HG03097 (cell line): ENCODE results near the gene RIBC2.
"Not testable (repeated sequence)": the region's sequence is repeated elsewhere in the genome, so short reads cannot be mapped to it uniquely, and the experiment has no call there.

Source experiments
- ATAC-seq: cut with Tn5 transposase; IDR thresholded peaks from one replicate; pipeline ENCODE4 v1.9.1; 2021; ENCODE audit not compliant: unreplicated experiment, low FRiP score

RIBC2 gene

DNA sequence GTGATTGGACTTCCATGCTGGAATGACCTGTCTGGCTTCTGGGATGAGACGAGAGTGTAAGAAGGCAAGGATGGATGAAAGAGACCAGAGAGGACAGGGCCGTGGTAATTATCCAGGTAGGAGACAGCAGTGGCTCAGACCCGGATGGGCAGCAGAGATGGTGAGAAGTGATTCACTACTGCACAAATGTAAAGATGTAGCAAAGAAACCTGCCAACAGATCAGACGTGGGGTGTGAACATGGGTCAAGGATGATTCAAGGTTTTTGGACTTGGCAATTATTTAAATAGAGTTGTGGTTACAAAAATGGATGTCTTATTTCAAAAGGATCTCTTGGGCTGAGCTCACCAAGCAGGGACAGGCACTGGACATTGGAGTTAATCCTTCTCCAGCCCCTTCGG, 32.7 kb downstream of the RIBC2 start:
- no peak for ATAC-seq

DNA sequence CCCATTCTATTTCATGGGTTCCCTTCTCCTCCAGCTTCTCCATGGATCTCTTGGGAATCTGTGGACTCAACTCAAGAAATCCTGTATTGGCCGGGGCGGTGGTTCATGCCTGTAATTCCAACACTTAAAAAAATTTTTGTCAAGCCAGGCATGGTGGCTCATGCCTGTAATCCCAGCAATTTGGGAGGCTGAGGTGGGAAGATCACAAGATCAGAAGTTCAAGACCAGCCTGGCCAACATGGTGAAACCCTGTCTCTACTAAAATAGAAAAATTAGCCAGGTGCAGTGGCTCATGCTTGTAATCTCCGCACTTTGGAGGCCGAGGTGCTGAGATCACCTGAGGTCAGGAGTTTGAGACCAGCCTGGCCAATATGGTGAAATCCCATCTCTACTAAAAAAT, 34.1 kb downstream of the RIBC2 start:
- ATAC-seq = not testable (repeated sequence)

DNA sequence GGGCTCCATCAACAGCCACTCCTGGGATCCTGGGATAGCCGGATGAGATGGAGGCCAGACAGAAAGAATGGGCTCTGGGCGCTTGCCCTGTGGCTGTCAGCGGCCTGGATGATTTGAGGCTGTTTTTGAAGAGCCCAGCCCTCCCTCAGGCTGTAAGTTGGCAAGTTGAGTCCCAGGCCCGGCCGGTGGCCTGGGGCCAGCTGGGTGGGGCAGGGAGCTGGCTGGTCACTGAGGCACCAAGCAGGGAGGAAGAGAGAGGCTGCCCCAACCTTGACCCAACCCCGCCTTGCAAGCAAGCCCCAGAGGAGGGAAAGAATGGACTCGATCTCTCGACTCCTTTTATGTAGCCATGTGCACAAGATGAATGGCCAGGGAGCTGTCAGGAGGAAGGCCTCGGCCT, 34.9 kb downstream of the RIBC2 start:
- ATAC-seq = no peak

DNA sequence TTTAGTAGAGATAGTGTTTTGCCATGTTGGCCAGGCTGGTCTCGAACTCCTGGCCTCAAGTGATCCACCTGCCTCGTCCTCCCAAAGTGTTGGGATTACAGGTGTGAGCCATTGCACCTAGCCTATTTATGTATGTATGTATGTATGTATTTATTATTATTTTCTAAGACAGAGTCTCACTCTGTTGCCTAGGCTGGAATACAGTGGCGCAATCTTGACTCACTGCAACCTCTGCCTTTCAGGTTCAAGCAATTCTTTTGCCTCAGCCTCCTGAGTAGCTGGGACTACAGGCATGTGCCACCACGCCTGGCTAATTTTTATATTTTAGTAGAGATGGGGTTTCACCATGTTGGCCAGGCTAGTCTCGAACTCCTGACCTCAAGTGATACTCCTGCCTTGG, 35.9 kb downstream of the RIBC2 start:
- ATAC-seq = not testable (repeated sequence)

DNA sequence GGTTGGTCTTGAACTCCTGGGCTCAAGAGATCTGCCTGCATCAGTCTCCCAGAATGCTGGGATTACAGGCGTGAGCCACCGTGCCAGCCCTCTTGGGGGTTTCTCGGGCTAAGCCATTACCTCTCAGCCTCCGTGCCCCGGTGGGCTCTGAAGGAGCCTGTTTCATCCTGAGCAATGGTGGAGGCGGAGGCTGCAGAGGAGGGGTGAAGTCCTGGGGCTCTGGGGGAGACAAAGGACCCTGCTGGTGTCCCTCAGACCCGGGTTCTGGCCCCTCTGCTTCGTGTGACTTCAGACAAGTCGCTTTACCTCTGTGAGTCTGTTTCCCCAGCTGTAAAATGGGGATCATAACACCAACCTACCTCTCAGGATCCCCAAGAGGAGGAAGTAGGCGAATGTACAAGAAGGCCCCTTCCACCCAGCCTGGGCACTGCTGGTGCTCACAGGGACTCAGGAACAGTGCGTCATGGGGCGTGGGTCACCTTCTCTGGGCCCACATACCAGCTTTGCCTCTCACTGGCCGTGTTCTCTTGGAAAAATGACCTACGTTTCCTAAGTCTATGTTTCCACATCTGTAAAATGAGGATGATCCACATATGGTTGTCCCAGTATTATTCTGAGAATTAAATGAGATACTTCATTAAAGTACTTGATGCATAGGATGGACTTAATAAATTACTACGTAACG, 36.8 kb downstream of the RIBC2 start:
- no peak for ATAC-seq

DNA sequence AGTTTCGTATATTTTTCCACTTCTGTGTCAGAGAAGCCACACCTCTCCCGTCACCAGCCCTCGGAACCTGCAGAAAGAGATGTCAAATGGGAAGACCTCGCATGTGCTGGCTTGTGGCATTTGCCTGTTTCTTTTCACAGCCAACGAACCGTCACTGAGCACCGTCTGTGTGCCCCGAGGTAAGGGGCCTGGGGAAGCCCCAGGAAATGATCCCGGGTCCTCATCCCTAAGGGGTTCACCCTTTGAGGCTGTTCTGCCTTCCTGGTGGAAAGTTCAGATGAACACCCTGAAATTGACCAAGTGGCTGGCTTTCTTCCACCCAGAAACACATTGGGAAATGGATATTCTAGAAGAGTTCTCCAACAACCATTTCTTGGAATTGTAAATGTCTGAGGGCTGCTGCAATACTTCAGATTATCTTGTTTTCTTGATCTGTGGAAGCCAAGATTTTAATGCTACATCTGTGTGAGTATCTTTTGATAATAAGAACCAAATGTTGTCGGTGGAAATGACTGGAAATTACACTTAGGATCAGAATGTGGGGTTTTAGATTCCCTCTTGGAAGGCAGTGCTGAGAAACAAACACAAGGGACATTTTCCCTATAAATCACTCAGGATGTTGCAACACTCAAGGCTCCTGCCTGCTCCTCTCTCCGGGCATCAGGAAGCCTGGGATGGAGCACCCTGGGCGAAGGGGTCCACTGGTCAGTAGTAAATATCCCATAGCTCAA, 37.6 kb downstream of the RIBC2 start:
- no peak for ATAC-seq

DNA sequence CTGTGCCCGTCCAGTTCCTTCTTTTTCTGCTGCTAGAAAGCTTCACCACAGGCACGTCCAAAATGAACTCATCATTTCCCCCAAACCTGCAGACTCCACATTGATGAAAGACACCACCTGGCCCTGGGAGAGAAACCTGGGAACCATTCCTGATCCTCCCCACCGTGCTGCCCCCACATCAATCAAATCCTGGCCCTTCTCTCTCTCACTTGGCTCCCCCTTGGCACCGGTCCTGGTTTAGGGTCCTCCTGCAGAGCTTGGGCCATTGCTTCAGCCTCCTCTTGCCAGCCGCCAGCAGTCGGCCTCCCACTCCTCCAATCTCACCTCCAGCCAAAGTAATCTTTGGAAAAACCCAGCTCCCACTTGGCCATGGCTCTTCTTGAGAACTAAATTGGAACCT, 38.5 kb downstream of the RIBC2 start:
- no peak for ATAC-seq

DNA sequence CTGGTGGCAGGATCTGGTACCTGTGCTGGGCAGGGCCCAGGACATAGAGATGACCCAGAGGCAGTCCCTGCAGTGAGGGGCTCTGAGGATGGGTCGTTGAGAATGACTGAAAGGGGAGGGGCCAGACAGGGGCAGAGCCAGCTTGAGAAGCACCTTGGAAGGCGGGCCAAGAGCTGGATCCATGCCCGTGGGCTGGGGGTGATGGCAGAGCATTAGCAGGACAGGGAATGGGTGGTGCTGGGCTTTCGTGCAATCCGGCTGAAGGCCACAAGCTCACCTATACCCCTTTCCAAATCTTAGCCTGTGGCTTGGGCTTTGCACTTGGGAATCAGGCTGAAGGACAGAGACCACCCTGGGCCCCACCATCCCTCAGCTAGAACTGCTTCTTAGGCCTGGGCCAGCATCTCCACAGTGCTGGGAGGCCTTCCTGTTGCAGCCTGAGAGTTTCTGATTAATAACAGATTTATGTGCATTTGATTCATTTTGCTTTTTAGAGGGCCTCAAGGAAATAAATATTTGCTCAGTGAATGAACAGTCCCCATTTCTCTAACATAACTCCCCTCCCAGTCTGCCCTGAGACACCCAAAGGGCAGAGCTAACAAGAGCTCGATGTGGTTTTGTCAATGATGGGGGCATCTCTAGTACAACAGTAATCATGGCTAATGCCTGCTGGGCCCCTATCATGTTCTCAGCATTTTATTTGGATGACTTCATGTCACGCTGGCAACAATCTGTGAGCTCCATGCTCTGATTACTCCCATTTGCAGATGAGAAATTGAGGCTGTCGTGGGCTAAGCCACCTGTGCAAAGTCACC, 39.3 kb downstream of the RIBC2 start:
- ATAC-seq = no peak

DNA sequence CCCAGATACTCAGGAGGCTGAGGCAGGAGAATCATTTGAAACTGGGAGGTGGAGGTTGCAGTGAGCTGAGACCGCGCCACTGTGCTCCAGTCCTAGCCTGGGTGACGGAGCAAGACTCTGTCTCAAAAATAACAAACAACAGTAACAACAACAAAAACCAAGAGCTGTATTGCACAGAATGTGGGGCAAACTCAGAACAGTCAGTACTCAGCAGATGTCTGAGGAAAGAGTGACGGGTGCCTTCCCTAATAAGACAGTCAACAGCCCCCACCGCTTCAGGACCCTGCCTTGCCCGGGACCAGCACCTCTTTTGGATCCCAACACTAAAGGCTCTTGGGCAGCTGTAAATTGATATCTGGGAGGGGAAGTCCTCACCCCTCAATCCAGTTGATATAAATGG, 40.3 kb downstream of the RIBC2 start:
- ATAC-seq = no peak

DNA sequence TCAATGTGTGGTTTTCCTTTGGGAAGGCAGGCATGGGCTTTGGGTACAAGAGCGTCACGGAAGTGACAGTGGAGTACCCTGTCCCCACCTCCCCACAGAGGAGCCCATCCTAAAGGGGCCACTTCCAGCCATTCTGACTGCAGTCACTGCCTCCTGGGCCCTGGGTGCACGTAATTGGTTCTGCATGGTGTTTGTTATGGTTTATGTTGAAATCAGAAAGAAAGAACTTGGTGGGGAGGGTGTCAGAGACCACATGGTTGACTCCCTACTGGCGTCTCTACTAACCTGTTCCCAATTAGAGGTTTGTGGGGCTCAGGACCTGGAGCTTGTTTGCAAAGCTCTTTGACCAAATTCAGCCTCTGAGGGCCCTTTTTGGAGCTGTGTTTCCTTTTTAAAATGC, 40.8 kb downstream of the RIBC2 start:
- ATAC-seq = no peak

DNA sequence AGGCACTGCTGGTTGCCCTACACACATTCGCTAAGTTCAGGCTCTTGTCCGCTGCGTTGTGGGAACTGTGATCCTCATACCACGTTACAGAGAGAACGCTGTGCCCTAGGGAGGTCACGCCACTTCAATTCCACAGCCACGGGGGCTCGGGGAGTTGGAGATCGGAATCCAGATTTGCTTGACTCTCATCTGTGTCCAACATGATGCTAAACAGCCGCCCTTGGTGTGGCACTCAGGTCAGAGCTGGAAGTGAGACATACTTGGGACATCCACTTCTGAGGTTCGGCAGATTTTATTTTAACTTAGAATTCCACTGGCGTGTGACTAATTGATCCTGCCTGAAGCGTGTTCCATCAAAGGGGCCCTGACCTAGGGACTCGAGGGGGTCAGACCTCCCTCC, 41.7 kb downstream of the RIBC2 start:
- ATAC-seq = no peak

DNA sequence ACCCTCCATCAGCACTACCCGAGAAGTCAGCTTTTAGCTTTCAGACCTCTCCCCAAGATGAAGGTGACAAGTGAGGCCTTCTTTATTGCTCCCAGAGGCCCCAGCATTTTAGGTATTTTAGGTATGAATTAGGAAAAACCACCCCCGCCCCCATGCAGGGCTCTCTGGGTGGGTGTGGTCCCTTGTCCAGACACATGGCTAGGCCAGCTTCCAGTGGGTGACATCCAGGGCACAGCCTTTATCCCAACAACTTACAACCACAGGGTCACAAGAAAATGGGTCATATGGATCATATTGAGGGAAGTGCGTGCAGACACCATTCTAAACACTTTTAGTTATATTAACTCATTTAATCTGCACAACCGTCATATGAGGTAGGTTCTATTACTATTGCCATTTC, 42.1 kb downstream of the RIBC2 start:
- no peak for ATAC-seq

DNA sequence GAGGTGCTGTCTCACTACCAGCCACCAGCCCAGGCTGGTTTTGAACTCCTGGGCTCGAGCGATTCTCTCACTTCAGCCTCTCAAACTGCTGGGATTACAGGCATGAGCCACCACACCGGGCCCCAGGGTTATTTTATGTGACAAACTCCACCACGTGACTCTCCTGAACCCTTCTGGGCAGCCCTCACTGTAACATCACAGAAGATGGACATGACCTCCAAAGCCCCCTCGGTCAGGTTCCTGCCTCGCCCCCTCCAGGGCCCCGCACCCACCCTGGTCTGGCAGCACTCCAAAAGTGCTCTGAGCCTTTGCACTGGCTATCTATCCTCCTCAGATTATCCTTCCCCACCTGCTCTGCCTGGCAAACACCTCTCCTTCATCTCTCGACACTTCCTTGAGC, 43.3 kb downstream of the RIBC2 start:
- ATAC-seq = no peak

DNA sequence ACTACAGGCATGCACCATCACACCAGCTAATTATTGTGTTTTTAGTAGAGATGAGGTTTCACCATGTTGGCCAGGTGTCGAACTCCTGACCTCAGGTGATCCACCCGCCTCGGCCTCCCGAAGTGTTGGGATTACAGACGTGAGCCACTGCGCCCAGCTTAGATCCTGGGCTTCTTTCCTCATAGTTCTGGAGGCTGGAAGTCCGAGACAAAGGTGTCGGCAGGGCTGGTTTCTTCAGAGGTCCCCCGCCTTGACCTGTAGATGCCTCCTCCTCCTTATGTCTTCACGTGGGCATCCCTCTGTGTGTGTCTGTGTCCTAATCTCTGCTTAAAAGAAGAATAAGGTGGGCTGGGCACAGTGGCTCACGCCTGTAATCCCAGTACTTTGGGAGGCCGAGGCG, 45.0 kb downstream of the RIBC2 start:
- no peak for ATAC-seq

DNA sequence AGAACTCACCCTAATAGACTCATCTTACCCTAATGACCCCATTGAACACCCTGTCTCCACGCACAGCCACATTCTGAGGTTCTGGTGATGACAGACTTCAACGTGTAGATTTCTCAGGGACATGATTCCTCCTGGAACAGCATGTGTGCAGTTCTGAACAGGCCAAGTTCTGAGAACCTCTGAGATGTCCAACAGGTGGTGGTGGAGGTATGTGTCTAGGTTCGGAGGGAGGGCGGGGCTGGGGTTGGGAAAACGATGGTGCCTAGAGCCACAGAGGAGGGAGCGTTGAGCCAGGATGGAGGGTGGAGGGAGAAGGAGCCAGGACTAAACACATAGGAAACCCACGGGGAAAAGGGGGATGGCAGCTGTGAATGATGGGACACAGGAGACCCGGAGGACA, 45.7 kb downstream of the RIBC2 start:
- ATAC-seq = no peak

DNA sequence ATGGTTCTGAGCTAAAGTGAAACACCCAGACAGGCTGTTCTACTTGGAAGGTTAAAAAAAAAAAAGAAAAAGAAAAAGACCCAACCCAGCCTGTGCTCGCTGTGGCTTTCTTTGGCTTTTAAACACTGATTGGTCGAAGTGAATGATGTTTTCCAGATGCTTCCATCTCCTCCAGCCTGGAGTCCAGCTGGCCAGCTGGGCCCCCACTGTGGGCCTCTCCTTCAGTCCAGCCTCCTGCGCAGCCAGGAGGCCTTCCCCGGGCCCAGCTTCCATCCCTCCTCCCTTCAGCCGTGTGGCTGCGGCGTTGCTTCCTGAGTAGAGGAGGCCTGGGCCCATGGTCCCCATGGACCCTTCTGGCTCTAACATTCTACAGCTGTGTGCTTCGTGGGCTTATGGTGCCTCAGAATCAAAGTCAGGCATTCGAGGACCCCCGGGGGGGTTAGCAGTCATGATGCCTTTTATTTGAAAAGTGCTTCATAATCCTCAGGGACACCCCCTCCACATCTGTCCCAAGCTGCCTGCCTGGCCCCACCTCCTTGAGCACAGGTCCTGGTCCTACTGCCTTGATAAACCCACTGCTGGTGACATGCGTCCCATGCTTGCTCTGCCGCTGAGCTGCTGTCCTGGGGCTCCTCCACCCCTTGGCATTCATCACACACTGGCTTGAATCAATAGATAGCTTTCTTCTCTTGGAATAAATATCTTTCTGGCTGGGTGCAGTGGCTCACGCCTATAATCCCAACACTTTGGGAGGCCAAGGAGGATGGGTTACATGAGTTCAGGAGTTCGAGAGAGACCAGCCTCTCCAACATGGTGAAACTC, 47.0 kb downstream of the RIBC2 start:
- ATAC-seq = no peak

DNA sequence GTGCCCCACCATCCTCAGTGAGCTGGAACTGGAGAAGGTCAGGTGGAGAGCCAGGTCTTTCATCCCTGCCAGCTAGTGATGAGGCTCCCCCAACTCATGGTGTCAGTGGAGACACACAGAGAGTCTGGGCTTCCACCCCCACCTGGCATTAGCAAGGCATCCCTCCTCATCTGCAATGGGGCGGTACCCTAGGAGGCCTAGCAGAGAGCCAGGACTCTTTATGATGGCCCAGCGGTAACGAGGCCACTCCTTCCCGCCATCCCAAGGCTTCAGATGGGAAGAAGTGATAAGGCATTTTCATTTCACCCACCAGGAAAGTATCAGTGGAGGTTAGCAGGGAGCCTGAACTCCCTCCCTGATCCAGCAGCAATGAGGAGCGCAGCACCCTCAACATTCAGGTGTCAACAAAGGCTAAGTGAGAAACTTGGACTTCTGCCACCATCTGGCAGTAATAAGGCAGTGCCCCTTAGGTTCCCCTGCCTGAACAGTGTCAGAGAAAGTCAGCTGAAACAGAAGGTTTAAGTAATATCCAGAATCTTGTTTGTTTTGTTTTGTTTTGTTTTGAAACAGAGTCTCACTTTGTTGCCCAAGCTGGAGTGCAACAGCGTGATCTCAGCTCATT, 48.7 kb downstream of the RIBC2 start:
- ATAC-seq = no peak

DNA sequence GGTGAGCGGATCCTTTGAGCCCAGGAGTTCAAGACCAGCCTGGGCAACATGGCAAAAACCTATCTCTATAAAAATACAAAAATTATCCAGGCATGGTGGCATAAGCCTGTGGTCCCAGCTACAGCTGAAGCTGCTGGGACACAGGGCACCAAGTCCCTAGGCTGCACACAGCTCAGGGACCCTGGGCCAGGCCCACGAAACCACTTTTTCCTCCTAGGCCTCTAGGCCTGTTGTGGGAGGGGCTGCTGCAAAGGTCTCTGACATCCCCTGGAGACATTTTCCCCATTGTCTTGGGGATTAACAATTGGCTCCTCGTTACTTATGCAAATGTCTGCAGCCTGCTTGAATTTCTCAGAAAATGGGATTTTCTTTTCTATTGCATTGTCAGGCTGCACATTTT, 50.2 kb downstream of the RIBC2 start:
- not testable (repeated sequence) for ATAC-seq

DNA sequence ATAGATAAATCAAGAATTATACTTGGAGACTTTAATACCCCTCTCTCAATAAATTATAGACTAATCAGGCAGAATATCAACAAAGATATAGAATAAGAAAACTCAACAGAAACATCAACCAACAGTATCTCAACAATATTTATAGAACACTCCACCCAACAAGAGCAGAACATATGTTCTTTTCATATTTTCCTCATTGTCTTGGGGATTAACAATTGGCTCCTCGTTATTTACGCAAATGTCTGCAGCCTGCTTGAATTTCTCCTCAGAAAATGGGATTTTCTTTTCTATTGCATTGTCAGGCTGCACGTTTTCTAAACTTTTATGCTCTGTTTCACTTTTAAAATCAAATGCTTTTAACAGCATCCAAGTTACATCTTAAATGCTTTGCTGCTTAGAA, 52.1 kb downstream of the RIBC2 start:
- no peak for ATAC-seq

DNA sequence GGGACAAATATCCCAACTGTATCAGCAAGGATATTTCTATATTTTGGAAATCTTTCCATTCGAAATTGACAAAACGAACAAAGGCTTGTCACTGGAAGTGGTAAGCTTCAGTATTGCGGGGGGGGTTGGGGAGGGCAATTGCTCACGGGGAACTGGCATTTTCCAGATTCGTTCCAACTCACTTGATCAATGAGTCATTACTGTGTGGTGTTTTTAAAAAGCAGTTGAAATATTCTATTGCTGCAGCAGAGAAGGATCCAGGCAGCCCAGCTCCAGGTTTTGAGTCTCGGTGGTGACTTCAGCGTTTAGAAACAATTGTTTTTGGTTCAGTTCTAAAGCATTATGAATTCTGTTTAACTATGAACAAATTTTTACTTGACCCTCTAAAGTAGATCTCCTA, 55.4 kb downstream of the RIBC2 start:
- no peak for ATAC-seq
